Measurements from ENCODE around the gene RAVER1.
"Not testable (repeated sequence)": the region's sequence is repeated elsewhere in the genome, so short reads cannot be mapped to it uniquely, and the experiment has no call there.

Gene RAVER1

GRCh38 chr19:10343495-10343894, 10.2 kb upstream of the RAVER1 start:
- DNase-seq, result no peak

- DNase-seq, result no peak
Observed at GRCh38 chr19:10339977-10340376, 6.6 kb upstream of the RAVER1 start.

- DNase-seq, result no peak
Observed at GRCh38 chr19:10339380-10339960, 6.1 kb upstream of the RAVER1 start, which contains the start of gene ICAM3. Gene ICAM3 (minus strand): TSS chr19:10339624. CDS start chr19:10339614, 10 bp downstream.

- DNase-seq, result no peak
Observed at GRCh38 chr19:10338940-10339339, 5.6 kb upstream of the RAVER1 start.

- not testable (repeated sequence) for DNase-seq
Observed at GRCh38 chr19:10336725-10337124, 3.4 kb upstream of the RAVER1 start.

- DNase-seq, result no peak
Observed at GRCh38 chr19:10335352-10335985, 2.1 kb upstream of the RAVER1 start.

GRCh38 chr19:10334588-10335351, 1.4 kb upstream of the RAVER1 start:
- peak; percentile 14 for DNase-seq

- DNase-seq, result no peak
Observed at GRCh38 chr19:10333758-10334587, 644 bp upstream of the RAVER1 start.

GRCh38 chr19:10332158-10332964, 968 bp downstream of the RAVER1 start:
- no peak for DNase-seq

GRCh38 chr19:10329555-10329954, 3.8 kb downstream of the RAVER1 start:
- no peak for DNase-seq

- no peak for DNase-seq
Observed at GRCh38 chr19:10328558-10329429, 4.5 kb downstream of the RAVER1 start.

- DNase-seq, result no peak
Observed at GRCh38 chr19:10327793-10328192, 5.5 kb downstream of the RAVER1 start.

- no peak for DNase-seq
Observed at GRCh38 chr19:10325732-10326131, 7.6 kb downstream of the RAVER1 start.

GRCh38 chr19:10321874-10322835, 11.2 kb downstream of the RAVER1 start:
- DNase-seq, result no peak

GRCh38 chr19:10321417-10321797, 11.9 kb downstream of the RAVER1 start:
- DNase-seq, result no peak

- no peak for DNase-seq
Observed at GRCh38 chr19:10320602-10321416, 12.5 kb downstream of the RAVER1 start.

GRCh38 chr19:10318807-10319682, 14.3 kb downstream of the RAVER1 start:
- no peak for DNase-seq

- DNase-seq, result no peak
Observed at GRCh38 chr19:10317857-10318462, 15.4 kb downstream of the RAVER1 start.

Data from SHP77 treated with DMSO at 0.1 percent for 48 hours (cell line).